Measurements from ENCODE around the gene PLEKHB2.
"Not testable (repeated sequence)": the region's sequence is repeated elsewhere in the genome, so short reads cannot be mapped to it uniquely, and the experiment has no call there.

The PLEKHB2 gene

DNA sequence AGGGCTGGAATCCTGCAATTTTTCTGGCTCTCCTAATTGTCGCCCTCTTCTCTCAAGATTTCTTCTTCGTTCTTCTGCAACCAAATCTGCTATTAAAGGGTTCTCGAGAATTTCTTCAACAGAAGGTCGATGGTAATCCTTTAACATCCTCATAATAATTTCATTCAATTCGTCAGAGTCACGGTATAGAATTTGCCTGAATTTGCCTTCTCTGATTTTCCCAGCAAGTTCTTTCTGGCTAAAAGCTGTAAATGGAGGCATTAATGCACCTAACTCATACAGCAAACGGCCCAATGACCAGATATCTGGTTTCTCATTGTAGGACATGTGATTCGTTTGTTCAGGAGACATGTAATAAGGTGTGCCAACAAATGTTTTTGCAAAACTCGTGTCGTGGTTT lies 72.9 kb downstream of the PLEKHB2 start:
- DNase-seq; H3K4me1 Mint-ChIP-seq; H3K4me3 Mint-ChIP-seq; H3K9me3 Mint-ChIP-seq; ATAC-seq (replicated peaks); H3K36me3 Mint-ChIP-seq; H3K27ac Mint-ChIP-seq: not testable (repeated sequence)
- H3K27me3 Mint-ChIP-seq, result peaks cover 36 to 39% of the 10 kb centered on the region in 2 donors

- not testable (repeated sequence) for H3K4me1 Mint-ChIP-seq; H3K9me3 Mint-ChIP-seq; DNase-seq; ATAC-seq (replicated peaks); H3K27ac Mint-ChIP-seq; H3K36me3 Mint-ChIP-seq; H3K4me3 Mint-ChIP-seq
- peaks cover 37 to 40% of the 10 kb centered on the region in 2 donors for H3K27me3 Mint-ChIP-seq
Measured at GRCh38 chr2:131178721-131179418, 73.7 kb downstream of the PLEKHB2 start.

DNA sequence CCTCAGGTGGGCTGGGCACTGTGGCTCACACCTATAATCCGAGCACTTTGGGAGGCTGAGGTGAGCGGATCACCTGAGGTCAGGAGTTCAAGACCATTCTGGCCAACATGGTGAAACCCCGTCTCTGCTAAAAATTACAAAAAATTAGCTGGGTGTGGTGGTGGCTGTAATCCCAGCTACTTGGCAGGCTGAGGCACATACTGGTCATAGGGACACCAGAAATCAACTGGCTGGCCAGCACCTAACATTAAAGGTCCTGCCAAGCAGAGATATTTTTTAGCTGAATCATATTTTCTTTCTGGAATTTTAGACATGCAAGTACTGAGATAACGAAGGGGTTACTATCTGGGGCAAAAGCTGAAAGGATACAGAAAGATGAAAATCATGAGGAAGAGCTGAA lies 76.3 kb downstream of the PLEKHB2 start:
- not testable (repeated sequence) for ATAC-seq (replicated peaks); H3K27ac Mint-ChIP-seq; H3K4me1 Mint-ChIP-seq; H3K4me3 Mint-ChIP-seq; H3K36me3 Mint-ChIP-seq; H3K9me3 Mint-ChIP-seq; DNase-seq
- peaks cover 25 to 33% of the 10 kb centered on the region in 2 donors for H3K27me3 Mint-ChIP-seq

DNA sequence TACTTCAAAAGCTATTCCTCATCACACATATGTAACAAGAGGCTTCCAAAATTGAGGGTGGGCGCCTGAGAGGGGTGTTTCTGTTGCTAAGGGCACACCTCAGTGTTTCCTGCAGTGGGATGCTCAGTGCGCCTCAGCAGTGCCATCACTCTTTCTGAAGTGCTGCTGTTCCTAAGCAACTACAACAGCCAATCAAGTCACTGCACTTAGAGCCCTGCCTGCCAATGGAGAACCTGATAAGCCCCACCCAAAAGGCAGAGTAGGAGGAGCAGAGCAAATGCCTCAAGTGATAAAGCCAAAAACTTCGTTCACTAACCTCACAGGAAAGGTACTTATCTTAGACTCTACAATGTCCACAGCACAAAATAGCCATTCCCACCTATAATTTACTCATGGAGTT lies 88.3 kb downstream of the PLEKHB2 start:
- H3K36me3 Mint-ChIP-seq; H3K4me3 Mint-ChIP-seq; DNase-seq; H3K27ac Mint-ChIP-seq; H3K9me3 Mint-ChIP-seq; ATAC-seq (replicated peaks); H3K4me1 Mint-ChIP-seq: not testable (repeated sequence)
- H3K27me3 Mint-ChIP-seq, result peaks cover 5 to 15% of the 10 kb centered on the region in 2 donors

DNA sequence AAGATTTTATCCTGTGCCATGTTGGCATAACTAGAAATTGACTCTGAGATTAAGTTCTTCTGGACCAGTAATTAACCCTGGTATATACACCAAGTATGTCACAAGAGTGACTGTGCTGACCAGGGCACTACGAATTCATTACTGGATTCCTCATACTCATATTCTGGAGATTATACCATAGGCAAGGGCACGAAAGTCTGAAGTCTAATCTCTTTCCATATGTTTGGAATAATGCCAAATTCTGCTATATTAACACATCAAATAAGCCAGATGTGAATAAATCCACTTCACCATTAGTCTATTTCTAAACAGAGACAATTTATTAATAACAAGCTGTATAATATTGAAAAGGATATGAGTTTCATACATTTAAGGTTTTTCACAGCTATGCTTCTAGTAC lies 91.0 kb downstream of the PLEKHB2 start:
- not testable (repeated sequence) for H3K4me1 Mint-ChIP-seq

More for the DNA sequence above, 91.0 kb downstream of the PLEKHB2 start:
- H3K4me3 Mint-ChIP-seq; H3K27ac Mint-ChIP-seq; DNase-seq; ATAC-seq (replicated peaks); H3K27me3 Mint-ChIP-seq; H3K36me3 Mint-ChIP-seq; H3K9me3 Mint-ChIP-seq: not testable (repeated sequence)
